HG03066 (cell line): ENCODE data around the gene NEK10.

Source experiments
- ATAC-seq: cut with Tn5 transposase; IDR thresholded peaks from one replicate; pipeline ENCODE4 v1.9.1; 2021; ENCODE audit warnings: low read depth; ENCODE audit not compliant: unreplicated experiment

NEK10 gene

DNA sequence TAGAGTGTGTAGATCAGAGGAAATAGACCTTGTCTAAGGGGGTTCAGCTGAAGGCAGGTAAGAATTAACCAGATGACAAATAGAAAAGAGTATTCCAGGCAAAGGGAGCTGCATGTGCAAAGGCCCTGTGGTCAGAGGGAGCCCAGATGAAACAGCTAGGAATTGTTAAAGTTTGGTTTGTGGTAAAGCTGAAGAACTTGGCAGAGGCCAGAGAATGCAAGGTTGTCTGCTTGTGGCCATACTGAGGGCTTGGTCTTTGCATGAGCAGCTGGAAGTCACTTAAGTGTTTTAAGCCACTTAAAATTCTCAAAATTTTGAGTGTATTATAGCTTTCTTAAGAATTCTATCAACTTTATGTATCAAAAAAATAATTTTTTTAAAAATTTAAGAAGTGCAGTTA is 116.5 kb downstream of the NEK10 start:
- ATAC-seq, result no peak

DNA sequence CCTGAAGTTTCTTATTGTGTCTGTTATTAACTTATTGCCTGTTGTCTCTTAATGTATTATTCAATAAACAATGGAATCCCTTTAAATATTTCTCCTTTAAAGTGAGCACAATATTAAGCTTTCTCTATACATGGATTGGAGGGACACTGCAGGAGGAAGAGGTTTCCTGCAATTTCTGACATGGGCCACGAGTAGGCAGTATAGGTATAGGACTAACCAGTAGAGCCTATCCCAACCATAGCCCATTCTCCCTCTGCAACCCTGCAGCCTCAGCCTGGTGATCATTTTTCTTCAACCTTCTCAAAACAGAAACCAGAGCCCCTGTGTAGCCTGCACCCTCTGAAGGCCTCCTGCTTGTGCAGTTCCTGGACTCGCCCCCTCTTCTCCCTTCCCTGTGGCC is 124.8 kb downstream of the NEK10 start:
- no peak for ATAC-seq

DNA sequence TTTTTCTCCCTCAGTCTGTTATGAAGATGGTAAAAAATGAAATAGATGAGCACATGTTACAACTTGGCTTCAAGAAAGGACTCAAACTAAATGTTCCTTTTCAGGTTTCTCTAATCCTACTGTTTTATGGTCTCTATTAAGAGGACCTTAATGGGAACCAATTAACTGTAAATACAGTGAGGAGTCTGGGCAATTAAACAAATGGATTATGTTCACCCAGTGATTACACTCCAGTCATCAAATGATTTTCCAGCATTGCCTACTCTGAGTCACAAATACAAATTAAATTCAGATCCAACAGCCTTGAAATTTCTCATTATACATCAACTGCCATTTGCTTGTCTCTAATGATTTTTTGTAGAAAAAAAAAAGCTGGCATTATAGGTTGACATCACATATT is 129.2 kb downstream of the NEK10 start:
- ATAC-seq, result no peak

DNA sequence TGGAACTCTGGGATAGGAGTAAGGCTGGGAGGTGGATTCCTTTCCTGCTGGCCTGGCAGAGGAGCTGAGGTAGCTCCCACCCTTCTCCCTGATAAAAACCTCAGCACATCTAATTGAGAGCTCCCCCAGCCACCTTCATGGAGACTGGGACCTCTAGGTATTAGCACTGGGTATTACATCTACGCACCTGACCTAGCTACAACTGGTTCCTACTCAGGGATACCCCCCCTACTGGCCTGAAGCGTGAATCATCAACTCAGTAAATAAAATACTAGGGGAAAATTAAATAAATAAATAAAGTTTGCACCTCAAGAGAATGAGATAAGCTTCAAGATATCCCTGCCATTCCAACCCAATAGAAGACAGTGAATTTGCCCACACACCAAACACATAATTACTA is 140.4 kb downstream of the NEK10 start:
- ATAC-seq, result no peak

DNA sequence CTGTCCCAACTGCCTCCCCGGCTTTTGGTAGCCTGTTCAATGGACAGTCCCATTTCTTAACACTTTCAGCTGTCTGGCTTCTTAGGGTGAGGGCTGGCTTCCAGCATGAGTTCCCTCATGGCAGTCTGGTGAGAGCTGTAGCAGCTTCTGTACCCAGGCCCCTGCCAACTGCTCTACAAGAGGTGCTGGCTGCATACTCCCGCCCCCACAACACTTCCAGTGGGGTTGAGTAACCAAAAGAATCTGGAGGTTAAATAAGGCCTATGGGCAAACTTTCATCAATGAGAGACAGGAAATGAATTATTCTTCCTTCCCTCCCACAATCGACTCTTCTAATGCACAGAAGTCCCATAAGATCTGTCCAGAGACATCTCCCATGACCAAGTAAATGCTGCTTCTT is 145.0 kb downstream of the NEK10 start:
- ATAC-seq, result no peak

DNA sequence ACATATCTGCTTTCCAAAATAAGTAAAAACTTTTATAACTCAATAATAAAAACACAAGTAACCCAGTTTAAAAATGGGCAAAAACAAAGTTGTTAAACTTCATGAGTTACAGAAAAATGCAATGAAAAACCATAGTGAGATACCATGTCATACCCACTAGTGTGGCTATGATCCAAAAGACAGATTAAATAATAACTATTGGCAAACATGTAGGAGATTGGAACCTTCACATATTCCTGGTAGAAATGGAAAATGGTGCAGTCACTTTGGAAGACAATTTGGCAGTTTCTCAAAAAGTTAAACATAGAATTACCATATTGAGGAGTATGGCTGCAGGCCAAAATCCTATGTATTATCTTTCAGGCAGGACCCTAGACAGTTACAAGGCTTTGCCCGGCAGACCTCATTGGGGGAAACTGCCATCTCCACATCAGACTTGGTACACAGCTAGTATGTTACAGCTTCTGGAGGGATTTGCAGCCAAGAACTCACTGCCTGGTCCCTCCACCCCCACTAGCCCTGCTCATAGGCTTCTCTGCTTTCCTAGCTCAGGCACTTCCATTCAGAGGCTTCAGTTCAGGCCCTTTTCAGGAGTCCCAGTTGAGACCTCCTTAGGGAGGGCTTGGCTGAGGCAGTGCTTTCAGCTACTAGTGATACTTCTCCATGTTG is 147.8 kb downstream of the NEK10 start:
- no peak for ATAC-seq

DNA sequence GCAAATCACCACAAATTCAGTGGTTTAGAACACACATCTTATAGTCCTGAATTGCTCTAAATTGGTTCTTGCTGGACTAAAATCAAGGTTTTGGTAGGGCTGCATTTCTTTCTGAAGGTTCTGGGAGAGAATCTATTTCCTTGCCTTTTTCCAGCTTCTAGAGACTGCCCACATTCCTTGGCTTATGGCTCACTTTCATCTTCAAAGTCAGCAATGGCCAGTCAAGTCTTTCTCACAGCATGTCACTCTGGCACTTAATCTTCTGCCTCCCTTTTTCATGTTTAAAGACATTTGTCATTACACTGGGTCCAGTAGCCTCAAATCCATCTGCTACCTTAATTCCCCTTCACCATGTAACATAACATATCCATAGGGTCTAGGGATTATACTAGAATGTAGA is 149.0 kb downstream of the NEK10 start:
- ATAC-seq, result no peak

DNA sequence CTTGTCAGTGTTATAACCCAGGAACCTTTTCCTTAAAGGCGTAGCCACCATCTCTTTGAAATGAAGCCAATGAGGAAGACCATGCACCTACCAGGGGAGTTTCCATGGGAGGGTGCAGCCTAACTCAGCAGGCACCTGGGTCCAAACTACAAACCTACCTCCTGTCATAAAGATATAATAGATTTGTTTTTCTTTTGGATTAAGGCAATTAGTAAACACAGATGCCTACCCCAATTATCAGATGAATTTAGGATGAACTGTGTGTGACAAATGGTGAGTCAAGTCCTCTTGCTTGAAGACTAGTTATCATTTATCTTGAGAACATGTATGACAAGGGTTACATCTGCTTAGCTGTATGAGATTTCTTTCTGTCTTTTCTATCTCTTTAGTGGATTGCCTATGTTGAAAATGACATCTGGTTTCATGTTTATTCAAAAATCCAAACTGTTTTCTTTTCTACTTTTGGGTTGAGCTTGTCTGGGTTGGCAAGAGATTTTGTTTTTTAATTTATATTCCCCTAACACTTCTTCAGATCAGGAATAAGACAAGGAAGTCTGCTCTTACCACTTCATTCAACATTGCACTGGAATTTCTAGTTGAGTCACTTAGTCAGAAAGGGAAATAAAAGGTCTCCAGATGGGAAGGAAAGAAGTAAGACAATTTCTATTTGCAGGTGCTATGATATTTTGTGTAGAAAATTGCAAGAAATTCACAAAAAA is 149.9 kb downstream of the NEK10 start:
- ATAC-seq, result no peak

DNA sequence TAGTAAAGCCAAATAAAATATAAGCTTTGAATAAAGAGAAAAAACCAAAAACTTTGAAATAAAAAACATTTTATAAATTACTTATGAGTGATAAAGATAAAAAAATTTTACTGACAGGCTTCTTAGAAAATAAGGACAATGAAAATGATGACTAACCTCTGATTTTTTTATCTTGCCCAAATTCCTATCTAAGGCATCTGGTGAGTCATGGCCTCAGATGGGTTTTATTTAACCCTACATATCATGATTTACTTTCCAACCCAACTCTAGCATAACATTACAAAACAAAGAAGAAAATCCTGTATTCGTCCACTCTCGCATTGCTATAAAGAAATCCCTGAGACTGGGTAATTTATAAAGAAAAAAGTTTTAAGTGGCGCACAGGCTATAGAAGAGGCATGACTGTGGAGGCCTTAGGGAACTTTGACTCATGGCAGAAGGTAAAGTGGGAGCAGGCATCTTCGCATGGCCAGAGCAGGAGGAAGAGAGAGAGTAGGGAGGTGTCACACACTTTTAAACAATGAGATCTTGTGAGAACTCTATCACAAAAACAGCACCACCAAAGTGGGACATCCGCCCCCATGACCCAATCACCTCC is 152.1 kb downstream of the NEK10 start:
- ATAC-seq, result no peak

DNA sequence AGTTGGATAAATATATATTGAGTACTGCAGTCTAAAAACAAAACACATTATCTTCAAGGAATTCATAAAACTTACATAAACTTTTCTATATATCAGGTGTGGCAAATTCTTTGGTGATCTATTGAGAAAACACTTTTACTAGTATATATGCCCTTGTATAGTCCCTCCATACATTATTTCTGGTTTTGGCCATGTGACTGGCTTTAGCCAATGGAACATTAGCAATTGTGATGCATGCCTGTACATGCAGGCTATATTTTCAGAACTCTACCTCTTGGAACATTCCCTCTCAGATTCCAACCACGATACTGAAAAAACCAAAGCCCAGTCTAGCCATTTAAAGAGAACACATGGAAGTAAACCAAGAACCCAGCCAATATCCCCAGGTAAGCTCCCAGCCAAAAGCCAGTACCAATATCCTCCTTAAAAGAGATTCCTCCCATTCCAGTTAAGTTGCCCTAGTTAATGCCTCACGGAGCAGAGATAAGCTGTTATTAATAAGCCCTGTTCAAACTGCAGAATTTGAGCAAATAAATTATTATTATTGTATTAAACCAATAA is 152.8 kb downstream of the NEK10 start:
- ATAC-seq, result no peak

DNA sequence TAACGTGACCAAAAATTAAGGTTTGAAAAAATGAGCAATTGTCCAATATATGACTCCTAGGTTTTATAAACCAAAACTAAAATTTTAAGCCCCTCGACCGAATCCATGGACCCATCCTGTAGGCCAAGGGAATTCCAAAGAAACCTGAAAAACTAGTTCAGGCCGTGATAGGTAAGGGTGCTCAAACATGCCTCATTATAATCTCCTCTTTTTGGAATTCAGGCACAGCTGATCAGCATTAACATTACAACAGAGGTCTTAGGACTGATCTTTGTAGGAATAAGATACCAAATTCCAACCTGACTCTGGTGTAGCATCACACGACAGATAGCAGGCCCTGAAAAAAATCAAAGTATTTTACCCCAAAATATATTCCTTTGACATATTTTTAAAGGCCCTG is 155.7 kb downstream of the NEK10 start:
- no peak for ATAC-seq

DNA sequence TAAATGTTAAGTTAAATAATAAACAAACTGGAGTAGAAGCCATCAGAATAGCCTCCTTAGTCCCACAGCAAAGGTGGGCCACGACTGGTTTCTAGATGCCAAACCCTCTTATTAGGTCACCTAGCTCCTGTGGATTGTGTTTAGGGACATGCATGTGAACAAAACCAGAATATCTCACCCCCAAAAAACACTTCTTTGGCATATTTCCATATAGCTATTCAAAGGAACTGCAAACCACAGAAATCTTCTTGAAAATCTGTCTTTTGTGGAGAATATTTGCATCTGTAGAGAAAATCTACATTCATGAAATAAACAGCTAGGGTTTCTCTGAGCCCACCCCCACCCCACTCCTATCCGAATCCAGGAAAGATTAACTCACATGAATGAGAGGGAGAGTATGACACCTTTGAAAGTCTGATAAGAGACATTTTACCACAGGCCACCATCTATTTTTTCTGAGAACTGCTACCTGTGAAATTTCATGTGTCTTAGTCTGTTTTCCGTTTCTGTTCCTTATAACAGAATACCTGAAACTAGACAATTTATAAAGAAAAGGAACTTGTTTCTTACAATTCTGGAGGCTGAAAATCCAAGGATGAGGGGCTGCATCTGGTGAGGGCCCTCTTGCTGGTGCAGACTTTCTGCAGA is 159.4 kb downstream of the NEK10 start:
- ATAC-seq, result no peak

DNA sequence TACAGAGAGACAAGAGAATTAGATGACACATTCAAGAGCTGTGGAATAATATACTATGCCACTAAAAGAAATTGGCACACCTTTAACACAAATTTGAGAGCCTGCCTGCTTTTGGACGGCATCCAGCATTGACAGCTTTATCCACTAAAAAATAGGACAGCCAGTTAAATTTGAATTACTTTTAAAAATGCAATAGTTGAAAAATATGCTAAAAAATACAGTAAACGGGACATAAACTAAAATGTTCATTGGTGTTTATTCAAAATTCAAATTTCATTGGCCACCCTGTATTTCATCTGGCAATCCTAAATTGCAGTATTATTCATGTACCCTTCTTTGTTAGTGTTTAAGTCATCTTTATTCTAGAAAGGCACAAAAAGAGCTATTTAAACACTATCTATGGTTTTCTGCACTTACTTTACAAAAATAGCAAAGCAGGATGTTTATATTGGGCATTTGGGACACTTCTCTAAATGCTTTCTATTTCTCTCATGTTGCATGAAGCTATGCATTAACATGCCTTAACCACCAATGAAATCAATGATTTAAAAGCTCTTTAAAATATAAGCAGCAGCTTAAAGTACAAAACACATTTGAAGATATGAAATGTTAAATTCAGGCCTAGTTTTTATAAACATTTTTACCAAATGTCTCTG is 160.1 kb downstream of the NEK10 start:
- ATAC-seq, result no peak

DNA sequence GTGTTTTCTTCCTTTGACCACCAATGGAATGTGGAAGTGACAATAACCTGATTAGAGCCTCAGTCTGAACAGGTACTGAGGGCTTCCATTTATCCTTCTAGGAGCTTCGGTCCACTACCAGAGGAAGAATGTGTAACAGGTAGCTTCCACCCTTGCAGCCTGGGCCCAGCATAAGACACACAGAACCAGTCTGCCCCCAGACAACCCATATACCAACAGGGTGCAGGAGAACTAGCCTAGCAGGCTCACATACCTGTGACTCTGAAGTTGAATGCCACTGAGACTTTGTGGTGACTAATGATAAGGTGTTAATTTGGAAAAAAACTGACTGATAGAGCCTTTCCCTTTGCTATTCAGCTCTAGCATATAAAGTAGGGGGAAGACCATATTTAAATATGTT is 166.2 kb downstream of the NEK10 start:
- no peak for ATAC-seq

DNA sequence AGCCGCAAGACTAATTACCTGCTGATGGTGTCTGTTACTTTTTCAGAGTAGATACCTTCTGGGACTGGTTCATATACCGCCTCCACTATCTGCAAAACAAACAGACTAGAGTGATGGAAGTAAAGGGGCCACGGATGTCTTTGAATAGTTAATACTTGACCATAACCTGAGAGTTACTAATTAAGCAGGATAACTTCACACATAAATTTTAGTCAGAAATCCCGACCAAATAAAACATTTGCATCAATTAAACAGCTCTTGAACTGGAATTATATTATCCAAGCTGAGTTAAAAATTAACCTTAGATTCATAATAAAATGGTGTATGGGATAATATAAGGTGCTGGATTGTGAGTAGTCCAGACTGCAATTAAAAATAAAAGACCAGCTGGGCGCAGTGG is 167.7 kb downstream of the NEK10 start:
- ATAC-seq, result no peak

DNA sequence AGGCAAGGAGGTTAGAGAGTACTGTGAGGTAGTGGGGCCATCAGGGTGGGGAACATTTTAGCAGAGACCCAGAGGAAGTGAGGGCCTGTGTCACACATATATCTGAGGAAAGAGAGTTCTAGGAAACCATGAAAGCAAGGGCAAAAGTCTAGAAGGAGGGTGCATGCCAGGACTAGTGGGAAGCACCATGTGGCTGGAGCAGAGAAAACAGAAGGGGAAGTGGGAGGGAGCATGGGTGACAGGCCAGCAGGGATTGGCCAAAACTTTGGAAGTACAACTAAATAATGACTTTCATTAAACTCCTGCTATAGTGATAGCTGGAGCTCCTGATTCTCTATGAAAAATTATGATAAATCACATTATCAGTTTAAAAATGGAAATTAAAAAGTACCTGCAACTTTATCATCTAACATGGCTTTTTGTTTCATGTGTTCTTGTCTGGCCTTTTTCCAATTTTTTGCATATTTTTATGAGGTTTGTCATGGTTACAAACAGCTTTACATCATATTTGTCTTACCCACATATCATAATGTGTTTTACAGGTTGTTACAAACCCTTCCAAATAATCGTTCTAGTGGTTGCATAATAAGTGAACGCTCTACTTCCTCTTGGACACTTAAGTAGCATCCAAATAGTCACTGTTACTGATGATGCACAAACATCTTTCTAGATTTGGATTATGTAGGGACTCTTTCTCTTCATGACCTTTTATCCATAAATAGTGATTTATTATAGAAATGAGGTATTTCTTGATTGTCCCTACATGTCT is 168.3 kb downstream of the NEK10 start:
- ATAC-seq, result no peak

DNA sequence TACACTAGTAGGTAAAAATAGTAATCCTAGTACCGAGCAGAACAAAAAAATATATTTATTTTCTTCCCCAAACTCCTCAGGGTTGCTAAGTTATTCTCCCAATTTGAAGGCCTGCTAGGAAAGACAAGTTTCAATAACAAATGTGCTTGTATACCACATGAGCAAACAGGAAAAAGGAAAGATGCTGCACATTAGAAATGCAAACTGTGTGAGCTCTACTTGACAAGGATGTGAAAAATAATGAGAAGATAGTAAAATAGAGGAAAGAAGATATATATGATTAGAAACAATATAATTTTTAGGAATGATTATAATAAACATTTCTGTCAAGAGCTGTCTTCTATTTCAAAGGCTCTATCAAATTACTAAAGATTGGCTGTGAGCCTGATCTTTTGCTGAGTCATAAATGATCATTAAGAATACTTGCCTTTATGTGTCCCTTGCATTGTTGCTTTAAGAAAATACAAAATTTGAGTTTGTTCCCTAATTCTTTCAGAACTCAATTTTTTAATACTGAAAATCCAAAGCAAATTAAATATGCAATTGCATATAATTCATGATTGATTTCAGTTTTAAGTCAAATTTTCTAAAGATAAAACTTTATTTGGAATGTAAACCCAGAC is 174.2 kb downstream of the NEK10 start:
- ATAC-seq, result no peak

DNA sequence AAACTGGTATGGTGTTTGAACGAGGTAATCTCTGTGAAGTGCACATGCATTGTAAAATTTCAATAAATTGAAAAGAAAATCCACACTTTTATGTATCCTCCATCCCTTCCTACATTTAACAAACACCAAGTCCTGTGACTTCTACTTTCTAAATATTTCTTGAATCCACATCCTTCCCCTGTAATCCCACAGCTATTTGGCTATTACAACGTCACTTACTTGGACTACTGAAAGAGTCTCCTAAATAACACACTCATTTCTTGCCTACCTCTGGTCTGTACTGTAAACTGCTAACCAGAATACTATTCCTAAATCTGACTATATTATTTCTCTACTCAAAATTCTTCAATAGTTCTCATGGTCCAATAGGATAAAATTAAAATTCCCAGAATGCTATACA is 176.1 kb downstream of the NEK10 start:
- no peak for ATAC-seq

DNA sequence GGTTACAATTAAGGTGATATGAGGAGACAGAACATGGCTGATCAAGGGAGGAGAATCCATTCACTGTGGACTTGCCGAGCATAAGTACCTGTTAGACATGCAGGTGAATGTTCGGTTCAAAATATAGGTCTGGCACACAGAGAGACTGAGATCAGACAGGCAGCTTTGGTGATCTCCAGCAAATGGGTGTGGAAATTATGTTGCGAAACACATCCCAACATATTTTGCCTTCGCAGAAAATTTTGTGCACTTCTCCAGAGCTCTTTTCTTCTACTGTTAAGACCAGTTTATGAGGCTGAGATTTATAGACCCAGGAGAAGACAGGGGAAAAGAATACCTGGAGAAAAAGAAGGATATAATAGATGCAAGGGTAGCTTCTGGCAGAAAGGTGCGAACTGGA is 183.2 kb downstream of the NEK10 start:
- ATAC-seq, result no peak
